ENCODE results near the gene PPP2R2B. TPM values are rescaled to one million over a fixed set of nuclear protein-coding genes. Genes with fewer than 3 reads are reported as not detected.

PPP2R2B gene
- total RNA-seq, 1 experiment from 2014 or later = not detected

DNA sequence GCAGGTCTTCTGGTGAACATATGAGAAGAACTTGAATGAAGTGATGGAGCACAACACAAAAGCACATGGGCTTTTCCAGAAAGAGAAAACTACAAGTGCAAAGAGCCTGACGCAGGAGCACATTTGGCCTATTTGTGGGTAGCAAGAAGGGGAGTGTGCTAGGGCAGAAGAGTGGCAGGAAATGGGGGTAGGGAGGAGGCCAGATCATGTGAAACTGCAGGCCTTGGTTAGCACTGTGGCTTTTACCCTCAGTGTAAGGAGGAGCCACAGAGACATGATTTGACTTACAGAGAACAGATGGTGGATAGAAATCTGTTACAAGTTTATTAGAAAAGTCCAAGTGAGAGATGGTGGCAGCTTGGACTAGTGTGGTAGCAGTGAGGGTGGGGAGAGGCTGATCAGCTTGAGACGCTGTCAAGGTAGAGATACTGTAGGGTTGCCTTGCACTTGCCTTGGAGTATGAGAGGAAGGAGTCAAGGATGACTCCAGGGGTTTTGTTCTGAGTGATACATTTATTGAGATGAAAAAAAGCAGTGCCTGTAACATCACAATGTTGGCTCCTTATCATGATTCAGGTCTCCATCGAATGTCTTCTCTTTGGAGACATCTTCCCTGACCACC, 126.7 kb downstream of the PPP2R2B start:
- no peaks in the 10 kb centered on the region for H3K9me3 ChIP-seq (ENCODE audit: low read length)
- BruUV-seq (replicated peaks) = no TSS peak
- H3K9me2 ChIP-seq (replicated peaks; ENCODE audit: low read length) = no peaks in the 10 kb centered on the region
- H3K79me2 ChIP-seq (ENCODE audit: low read length) = no peaks in the 10 kb centered on the region
- intact Hi-C loops (cut with micrococcal nuclease) = no loop called here
- peaks cover 11% of the 10 kb centered on the region for H3K4me1 ChIP-seq (ENCODE audit: insufficient read depth, low read length)
- TF ChIP-seq EZH2phosphoT487 (IDR thresholded peaks at IDR 0.05; ENCODE audit: borderline replicate concordance, low read length) = no peak
- TF ChIP-seq, protein P1, sequence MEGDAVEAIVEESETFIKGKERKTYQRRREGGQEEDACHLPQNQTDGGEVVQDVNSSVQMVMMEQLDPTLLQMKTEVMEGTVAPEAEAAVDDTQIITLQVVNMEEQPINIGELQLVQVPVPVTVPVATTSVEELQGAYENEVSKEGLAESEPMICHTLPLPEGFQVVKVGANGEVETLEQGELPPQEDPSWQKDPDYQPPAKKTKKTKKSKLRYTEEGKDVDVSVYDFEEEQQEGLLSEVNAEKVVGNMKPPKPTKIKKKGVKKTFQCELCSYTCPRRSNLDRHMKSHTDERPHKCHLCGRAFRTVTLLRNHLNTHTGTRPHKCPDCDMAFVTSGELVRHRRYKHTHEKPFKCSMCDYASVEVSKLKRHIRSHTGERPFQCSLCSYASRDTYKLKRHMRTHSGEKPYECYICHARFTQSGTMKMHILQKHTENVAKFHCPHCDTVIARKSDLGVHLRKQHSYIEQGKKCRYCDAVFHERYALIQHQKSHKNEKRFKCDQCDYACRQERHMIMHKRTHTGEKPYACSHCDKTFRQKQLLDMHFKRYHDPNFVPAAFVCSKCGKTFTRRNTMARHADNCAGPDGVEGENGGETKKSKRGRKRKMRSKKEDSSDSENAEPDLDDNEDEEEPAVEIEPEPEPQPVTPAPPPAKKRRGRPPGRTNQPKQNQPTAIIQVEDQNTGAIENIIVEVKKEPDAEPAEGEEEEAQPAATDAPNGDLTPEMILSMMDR (conservative IDR thresholded peaks at IDR 0.05; ENCODE audit: low read depth, low read length) = no peak
- TF ChIP-seq EZH2 (IDR thresholded peaks at IDR 0.05; ENCODE audit: low read length, unreplicated experiment) = no peak
- no peak overlapping the region for H2AFZ ChIP-seq (ENCODE audit: low read length)
- POLR2A ChIA-PET (ENCODE audit: unreplicated experiment) = no interaction called here
- H3F3A ChIP-seq (ENCODE audit: low read length, unreplicated experiment) = no peaks in the 10 kb centered on the region
- DNase-seq = no peak
- H4K20me1 ChIP-seq (ENCODE audit: low read length) = no peaks in the 10 kb centered on the region
- H3K4me3 ChIP-seq (ENCODE audit: low read length) = no peak overlapping the region
- H3K27me3 ChIP-seq (ENCODE audit: low read length) = peaks cover 28% of the 10 kb centered on the region
- CTCF ChIA-PET = no interaction called here
- no peak for ATAC-seq
- H3K9ac ChIP-seq (ENCODE audit: low read length) = no peak overlapping the region
- H3K27ac ChIP-seq (ENCODE audit: low read length) = no peak overlapping the region
- H3K36me3 ChIP-seq (ENCODE audit: low read depth, low read length) = no peaks in the 10 kb centered on the region
- H3K4me2 ChIP-seq (ENCODE audit: low read length) = no peak overlapping the region

DNA sequence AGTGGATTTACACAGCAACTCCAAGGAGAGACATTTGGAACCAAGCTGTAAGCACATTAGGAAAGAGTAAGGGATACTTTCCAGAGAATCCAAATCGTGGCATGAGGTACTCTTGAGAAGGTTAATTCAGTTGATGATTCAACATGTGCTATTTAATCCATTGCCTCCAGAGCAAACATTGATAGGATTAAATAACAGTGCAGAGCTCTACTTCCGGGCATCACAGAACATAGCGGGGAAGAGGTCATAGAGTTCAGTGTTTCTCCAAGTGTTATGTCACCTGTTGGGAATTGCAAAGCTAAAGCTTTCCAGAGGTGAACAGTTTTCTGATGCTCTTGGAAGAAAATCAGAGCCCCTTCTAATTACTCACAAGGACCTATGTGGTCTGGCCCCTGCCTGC, 127.5 kb downstream of the PPP2R2B start:
- ChIA-PET POLR2A (ENCODE audit: unreplicated experiment) (no interaction called here), CTCF (no interaction called here)
- peaks cover 11% of the 10 kb centered on the region for H3K4me1 ChIP-seq (ENCODE audit: insufficient read depth, low read length)
- no peak overlapping the region for H3K9ac ChIP-seq (ENCODE audit: low read length)
- H3K27me3 ChIP-seq (ENCODE audit: low read length) = peaks cover 19% of the 10 kb centered on the region
- no peaks in the 10 kb centered on the region for H4K20me1 ChIP-seq (ENCODE audit: low read length)
- H3K79me2 ChIP-seq (ENCODE audit: low read length) = no peaks in the 10 kb centered on the region
- H3K4me2 ChIP-seq (ENCODE audit: low read length) = peak overlapping the region; percentile 36; the same call in 1 of the 2 replicates
- H3K27ac ChIP-seq (ENCODE audit: low read length) = no peak overlapping the region
- H3F3A ChIP-seq (ENCODE audit: low read length, unreplicated experiment) = no peaks in the 10 kb centered on the region
- TF ChIP-seq EZH2phosphoT487 (IDR thresholded peaks at IDR 0.05; ENCODE audit: borderline replicate concordance, low read length) (no peak), EZH2 (IDR thresholded peaks at IDR 0.05; ENCODE audit: low read length, unreplicated experiment) (no peak)
- TF ChIP-seq, protein P1 (conservative IDR thresholded peaks at IDR 0.05; ENCODE audit: low read depth, low read length) = no peak
- no peaks in the 10 kb centered on the region for H3K36me3 ChIP-seq (ENCODE audit: low read depth, low read length)
- peak overlapping the region; percentile 42; the same call in 1 of the 2 replicates for H2AFZ ChIP-seq (ENCODE audit: low read length)
- no peaks in the 10 kb centered on the region for H3K9me3 ChIP-seq (ENCODE audit: low read length)
- intact Hi-C loops (cut with micrococcal nuclease) = no loop called here
- peak; percentile 82 for ATAC-seq
- no TSS peak for BruUV-seq (replicated peaks)
- no peaks in the 10 kb centered on the region for H3K9me2 ChIP-seq (replicated peaks; ENCODE audit: low read length)
- DNase-seq = peak; percentile 74
- no peak overlapping the region for H3K4me3 ChIP-seq (ENCODE audit: low read length)

DNA sequence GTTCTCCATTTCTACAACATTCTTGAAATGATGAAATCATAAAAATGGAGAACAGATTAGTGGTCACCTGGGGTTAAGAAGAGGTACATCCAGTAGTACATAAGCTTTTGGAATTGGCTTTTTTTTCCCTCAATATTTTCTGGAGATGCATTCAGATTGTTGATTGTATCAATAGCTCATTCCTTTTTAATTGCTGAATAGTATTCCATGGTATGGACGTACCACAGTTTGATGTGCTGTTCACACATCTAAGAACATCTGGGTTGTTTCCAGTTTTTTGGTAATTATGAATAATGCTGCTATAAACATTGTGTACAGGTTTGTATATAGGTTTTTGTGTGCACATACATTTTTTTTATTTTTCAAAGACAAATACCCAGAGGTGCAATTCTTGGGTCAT, 130.0 kb downstream of the PPP2R2B start:
- ATAC-seq = no peak
- no peaks in the 10 kb centered on the region for H3K79me2 ChIP-seq (ENCODE audit: low read length)
- no peak overlapping the region for H3K4me2 ChIP-seq (ENCODE audit: low read length)
- H3K36me3 ChIP-seq (ENCODE audit: low read depth, low read length) = no peaks in the 10 kb centered on the region
- no TSS peak for BruUV-seq (replicated peaks)
- H3K27ac ChIP-seq (ENCODE audit: low read length) = no peak overlapping the region
- TF ChIP-seq EZH2 (IDR thresholded peaks at IDR 0.05; ENCODE audit: low read length, unreplicated experiment) = no peak
- no peak for TF ChIP-seq EZH2phosphoT487 (IDR thresholded peaks at IDR 0.05; ENCODE audit: borderline replicate concordance, low read length)
- TF ChIP-seq, protein P1 (conservative IDR thresholded peaks at IDR 0.05; ENCODE audit: low read depth, low read length) = no peak
- H3K9me2 ChIP-seq (replicated peaks; ENCODE audit: low read length) = no peaks in the 10 kb centered on the region
- H3K4me3 ChIP-seq (ENCODE audit: low read length) = no peak overlapping the region
- no peaks in the 10 kb centered on the region for H4K20me1 ChIP-seq (ENCODE audit: low read length)
- peaks cover 11% of the 10 kb centered on the region for H3K4me1 ChIP-seq (ENCODE audit: insufficient read depth, low read length)
- H3K9me3 ChIP-seq (ENCODE audit: low read length) = no peaks in the 10 kb centered on the region
- POLR2A ChIA-PET (ENCODE audit: unreplicated experiment) = no interaction called here
- H3K27me3 ChIP-seq (ENCODE audit: low read length) = no peaks in the 10 kb centered on the region
- no peak overlapping the region for H2AFZ ChIP-seq (ENCODE audit: low read length)
- no peak overlapping the region for H3K9ac ChIP-seq (ENCODE audit: low read length)
- no peaks in the 10 kb centered on the region for H3F3A ChIP-seq (ENCODE audit: low read length, unreplicated experiment)
- DNase-seq = no peak
- CTCF ChIA-PET = no interaction called here
- intact Hi-C loops (cut with micrococcal nuclease) = no loop called here

All from PC-3 (cell line).